DMS 273 (cell line): Measurements from ENCODE around the gene ALDH1L1.
A peak's percentile ranks its signal among the peaks of the same experiment; 100 is the strongest.

Experiments
- DNase-seq: peaks from one replicate; lab custom pipeline; 2025; ENCODE audit not compliant: unreplicated experiment; lab: John Stamatoyannopoulos, UW

ALDH1L1 gene

GRCh38 chr3:126124148-126124868, 56.1 kb downstream of the ALDH1L1 start:
- DNase-seq, result peak; percentile 96

DNA sequence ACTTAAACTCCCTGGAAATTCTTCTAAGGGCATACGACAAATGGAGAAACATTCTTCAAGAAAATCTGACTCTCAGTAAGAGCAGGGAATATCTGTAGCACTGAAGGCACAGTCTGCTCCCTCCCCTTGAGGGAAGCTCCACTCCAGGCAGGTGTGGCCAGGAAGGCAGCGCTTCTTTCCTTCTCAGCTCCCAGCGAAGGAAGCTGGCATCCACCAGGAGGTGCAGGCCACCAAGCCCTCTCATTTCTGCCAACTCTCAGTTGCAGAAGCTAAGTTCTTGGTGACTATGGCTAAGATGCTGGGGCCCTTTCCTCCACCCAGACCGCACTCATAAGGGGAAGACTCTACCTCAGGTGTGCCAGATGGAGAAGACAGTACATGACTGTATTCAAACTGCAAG, 58.8 kb downstream of the ALDH1L1 start:
- no peak for DNase-seq

DNA sequence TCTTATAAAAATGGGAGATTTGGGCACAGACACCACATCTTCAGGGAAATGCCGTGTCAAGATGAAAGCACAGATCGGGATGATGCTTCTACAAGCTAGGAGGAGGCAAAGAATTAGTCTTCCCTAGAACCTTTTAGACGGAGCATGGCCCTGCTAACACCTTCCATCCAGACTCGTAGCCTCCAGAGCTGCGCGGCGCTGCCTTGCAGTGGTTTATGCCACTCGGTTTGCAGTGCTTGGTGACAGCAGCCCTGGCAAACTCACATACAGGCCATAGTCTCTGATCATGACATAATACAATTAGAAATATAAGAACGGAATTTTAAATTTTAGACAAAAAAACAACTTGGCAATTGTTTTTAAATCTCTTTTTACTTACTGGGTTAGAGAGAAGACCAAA, 59.3 kb downstream of the ALDH1L1 start:
- DNase-seq, result no peak

GRCh38 chr3:126119976-126120375, 60.4 kb downstream of the ALDH1L1 start:
- no peak for DNase-seq

DNA sequence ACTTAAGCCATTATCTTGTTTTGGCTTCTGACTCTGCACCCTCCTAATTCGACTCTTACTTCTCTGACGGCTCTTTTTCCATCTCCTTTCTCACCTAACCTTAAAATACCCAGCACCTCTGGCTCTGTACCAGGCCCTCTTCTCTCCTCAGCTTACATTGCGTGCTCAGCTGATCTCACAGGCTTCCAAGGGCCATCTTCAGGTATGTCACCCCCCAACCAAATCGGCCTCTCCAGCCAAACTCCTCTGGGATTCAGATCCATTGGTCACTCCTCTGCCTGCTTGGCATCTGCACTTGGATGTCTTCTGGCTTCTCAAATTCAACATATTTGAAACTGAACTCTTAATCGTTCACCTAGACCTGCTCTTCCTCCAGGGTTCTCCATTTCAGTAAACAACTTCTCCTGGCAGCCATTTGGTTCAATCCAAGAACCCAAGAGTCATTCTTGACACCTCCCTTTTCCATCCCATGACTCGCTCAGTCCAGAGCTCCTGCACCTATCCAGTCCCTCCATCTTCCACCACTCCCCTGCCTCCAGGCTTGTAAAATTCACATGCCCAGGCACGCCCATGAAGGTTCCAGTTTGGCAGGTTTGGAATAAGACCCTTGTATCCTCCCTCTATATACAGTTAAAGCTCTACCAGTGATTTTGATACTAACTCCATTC, 61.2 kb downstream of the ALDH1L1 start:
- DNase-seq, result no peak

- DNase-seq, result no peak
These were observed 61.8 kb downstream of the ALDH1L1 start for GRCh38 chr3:126118591-126118990.

- DNase-seq, result no peak
These were observed 62.6 kb downstream of the ALDH1L1 start for GRCh38 chr3:126117786-126118185.

DNA sequence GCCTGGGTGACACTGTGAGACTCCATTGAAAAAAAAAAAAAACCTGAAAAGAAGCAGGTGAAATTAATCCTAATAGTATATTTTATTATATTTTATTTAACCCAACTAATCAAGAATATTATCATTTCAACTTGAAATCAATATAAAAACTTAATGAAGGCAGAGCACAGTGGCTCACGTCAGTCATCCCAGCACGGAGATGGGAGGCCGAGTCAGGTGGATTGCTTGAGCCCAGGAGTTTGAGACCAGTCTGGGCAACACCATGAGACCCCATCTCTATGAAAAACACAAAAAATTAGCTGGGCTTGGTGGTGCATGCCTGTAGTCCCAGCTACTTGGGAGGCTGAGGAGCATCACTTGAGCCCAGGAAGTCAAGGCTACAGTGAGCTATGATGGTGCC, 63.2 kb downstream of the ALDH1L1 start:
- DNase-seq, result no peak

- no peak for DNase-seq
These were observed 63.9 kb downstream of the ALDH1L1 start for GRCh38 chr3:126116526-126116925.

GRCh38 chr3:126114443-126115386, 65.7 kb downstream of the ALDH1L1 start:
- no peak for DNase-seq

DNA sequence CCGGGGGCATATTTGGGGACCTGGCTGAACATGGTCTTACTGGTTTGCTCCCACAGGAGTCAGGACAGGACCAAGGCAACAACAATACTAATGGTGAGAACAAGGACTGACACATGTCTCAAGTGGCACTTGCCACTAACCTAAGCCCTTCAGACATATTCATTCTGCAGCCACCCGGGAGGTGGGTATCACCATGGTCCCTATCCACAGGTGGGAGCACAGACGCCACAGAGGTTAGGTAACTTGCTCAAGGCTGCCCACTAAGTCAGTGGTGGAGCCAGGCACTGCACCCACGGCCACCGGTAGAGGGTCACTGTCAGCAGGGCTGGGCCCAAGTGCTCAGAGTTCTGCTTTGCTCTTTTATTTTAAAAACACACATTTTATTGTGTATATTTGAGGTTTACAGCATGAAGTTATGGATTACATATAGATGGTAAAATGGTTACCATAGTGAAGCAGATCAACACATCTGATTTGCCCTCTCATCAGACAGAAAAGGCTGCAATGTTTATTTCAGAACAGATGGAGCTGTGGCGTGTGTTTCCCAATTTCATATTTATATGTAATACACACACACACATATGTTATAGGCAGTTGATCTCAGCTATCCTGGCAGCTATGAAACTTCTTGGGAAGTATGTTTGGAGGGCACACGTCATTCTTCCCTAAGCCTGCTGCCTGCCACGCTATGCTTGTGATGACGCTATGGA, 66.5 kb downstream of the ALDH1L1 start:
- DNase-seq, result peak; percentile 64

GRCh38 chr3:126113238-126113555, 67.2 kb downstream of the ALDH1L1 start:
- no peak for DNase-seq

- DNase-seq, result no peak
These were observed 67.7 kb downstream of the ALDH1L1 start for GRCh38 chr3:126112531-126113237.

DNA sequence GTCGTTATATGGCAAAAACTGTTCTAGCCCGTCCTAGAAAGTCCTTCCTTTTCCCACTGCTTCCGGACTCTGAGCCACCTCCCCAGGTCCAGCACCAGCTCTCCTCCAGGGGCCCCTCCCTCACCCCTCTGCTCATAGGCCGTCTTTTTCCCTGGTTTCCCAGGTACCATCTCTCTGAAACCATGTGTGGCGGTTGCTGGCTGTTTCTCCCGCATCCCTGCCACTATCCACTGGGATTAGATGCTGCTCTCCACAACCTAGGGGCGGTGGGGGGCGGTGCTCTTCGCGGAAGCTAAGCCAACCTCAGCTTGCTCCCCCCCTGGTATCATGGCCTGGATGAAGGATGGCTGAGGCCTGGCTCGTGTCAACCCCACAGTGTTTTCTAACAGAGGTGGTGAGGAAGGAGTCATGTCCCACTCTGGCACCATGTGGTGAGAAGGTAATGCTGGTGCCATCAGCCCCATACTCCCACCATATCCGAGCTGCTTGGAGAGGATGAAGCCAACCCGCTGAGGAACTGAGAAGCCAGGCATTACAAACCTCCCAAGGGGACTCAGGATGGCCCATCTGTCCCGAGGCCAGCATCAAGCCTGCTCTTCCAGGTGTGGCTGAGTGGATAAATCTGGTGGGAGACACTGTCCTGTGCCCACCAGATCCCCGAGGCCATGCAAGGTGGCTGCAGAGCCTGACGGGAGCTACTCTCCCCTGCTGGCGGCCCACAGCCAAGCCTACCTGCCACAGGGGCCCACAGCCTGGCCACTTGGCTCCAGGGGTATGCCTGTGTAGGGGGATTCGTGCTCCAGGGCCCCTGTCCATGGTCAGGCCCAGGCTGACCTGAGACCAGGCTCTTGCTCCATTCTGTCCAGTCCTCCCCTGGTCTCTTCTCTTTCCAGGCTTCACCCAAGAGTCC, 68.6 kb downstream of the ALDH1L1 start:
- DNase-seq, result no peak

- no peak for DNase-seq
These were observed 69.2 kb downstream of the ALDH1L1 start for GRCh38 chr3:126111126-126111551.

DNA sequence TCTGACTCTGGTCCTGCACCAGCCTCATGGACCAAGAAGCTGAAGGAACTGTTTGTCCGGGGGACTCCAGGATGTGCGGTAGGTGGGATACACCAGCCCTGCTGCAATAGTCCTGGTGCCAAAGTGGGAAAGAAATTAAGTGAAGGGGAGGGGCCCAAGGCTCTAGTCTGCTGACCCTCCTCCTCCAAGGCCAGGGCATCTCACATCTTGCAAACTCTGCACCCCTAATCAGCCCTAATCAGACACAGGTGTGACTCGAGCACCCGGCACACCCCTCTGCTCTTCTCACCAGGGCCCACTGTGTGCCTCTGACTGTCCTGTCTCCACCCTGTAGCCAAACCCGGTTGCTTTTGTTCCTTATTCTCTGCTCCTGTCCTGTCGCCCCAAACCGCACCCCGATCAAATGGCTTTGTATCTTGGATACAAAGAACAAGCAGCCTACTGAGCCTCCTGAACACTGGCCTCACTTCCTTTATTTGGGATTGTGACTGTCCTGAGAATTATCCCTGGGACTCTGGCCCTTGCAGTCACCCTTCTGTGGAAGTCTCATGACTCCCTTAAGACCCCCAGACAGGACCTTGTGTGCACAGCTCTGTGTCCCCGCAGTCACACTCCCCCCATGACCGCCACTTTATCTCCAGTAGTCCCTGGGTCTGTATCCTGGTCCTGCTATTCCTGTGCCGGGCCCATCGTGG, 69.8 kb downstream of the ALDH1L1 start:
- DNase-seq, result no peak

DNA sequence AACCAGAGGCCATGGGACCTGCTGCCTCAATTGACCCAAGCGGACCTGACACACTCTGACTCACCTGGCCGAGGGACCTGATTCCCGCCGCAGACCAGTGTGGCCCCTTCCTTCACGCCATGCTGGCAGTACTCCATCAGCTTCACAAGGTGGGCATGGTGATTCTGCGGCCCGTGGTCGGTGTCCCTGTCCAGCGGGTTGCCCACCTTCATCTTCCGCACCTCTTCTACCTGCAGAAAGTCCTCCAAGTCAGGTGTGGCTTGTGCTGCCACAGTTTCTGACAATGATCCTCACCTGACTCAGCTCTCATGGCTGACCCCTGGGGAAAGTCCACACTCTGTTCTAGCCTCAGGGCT, 70.5 kb downstream of the ALDH1L1 start:
- DNase-seq, result no peak

DNA sequence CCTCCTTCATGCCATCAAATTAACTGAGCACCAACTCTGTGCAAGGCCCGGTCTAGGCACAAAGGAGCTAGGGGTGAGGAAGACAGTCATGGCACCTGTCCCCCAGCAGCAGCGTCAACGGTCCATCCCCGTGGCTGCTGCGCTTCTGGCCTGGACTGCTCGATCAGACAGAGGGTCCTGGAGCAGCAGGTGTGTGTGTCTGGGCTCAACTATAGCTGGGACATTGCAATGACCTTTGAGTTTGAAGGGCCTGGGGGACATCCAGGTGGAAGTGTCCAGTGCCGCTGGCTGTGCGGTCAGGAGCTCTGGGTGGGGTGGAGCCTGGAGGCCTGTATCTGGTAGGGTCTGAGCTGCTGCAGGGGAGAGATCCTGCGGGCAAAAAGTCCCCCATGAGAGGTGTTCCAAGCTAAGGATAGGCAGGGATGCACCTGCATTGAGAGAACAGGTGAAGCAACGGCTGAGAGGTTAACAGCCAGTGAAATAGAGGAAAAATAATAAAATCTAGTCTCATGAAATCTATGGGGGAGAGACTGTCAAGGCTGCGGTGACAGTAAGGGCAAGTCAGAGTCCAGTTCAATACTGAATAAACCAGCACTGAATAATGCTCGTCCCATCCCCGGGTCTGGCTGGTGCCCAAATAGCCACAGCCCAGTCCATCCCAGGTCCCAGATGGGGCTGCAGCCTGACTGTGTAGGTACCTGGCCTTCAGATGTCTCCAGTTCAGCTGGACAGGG, 71.1 kb downstream of the ALDH1L1 start:
- no peak for DNase-seq
